Measurements from ENCODE around the gene PREX1.
"Not testable (repeated sequence)": the region's sequence is repeated elsewhere in the genome, so short reads cannot be mapped to it uniquely, and the experiment has no call there.

The PREX1 gene

GRCh38 chr20:48784273-48784641 lies 43.5 kb downstream of the PREX1 start:
- no peak for DNase-seq
- intact Hi-C loops (cut with DNase I): no loop called here

GRCh38 chr20:48783533-48784272 lies 44.1 kb downstream of the PREX1 start:
- DNase-seq: peak in 1 of 10 donors; percentile 25

GRCh38 chr20:48782901-48783308 lies 44.9 kb downstream of the PREX1 start:
- intact Hi-C loops (cut with DNase I): no loop called here
- peak in 1 of 10 donors; percentile 34 for DNase-seq

More at GRCh38 chr20:48783533-48784272, 44.1 kb downstream of the PREX1 start:
- intact Hi-C loops (cut with DNase I): no loop called here

GRCh38 chr20:48782053-48782452 lies 45.7 kb downstream of the PREX1 start:
- intact Hi-C loops (cut with DNase I): no loop called here
- DNase-seq: peak in 1 of 10 donors; percentile 19

GRCh38 chr20:48781634-48782033 lies 46.2 kb downstream of the PREX1 start:
- peak in 1 of 10 donors; percentile 3 for DNase-seq
- intact Hi-C loops (cut with DNase I): no loop called here

- DNase-seq: no peak
- intact Hi-C loops (cut with DNase I): loop anchor here (10.0 kb wide), 1 partner anchor 45 kb away; the partner anchor contains the start of gene PREX1
These were observed 48.4 kb downstream of the PREX1 start for GRCh38 chr20:48779435-48779834.

- no peak for DNase-seq
- intact Hi-C loops (cut with DNase I): loop anchor here (10.0 kb wide), 1 partner anchor 47 kb away; the partner anchor contains the start of gene PREX1
These were observed 50.0 kb downstream of the PREX1 start for GRCh38 chr20:48777821-48778220.

- intact Hi-C loops (cut with DNase I): loop anchor here (10.0 kb wide), 1 partner anchor 48 kb away; the partner anchor contains the start of gene PREX1
- DNase-seq: peak in 2 of 10 donors; percentile 68 to 81
These were observed 50.8 kb downstream of the PREX1 start for GRCh38 chr20:48777005-48777404.

GRCh38 chr20:48776306-48776705 lies 51.5 kb downstream of the PREX1 start:
- peak in 4 of 10 donors; percentile 47 to 91 (median 74) for DNase-seq
- intact Hi-C loops (cut with DNase I): loop anchor here (10.0 kb wide), 1 partner anchor 48 kb away; the partner anchor contains the start of gene PREX1

GRCh38 chr20:48775545-48775944 lies 52.3 kb downstream of the PREX1 start:
- DNase-seq: not testable (repeated sequence)
- intact Hi-C loops (cut with DNase I): loop anchor here (10.0 kb wide), 1 partner anchor 49 kb away; the partner anchor contains the start of gene PREX1

GRCh38 chr20:48774696-48775095 lies 53.1 kb downstream of the PREX1 start:
- intact Hi-C loops (cut with DNase I): loop anchor here (10.0 kb wide), 1 partner anchor 50 kb away; the partner anchor contains the start of gene PREX1
- DNase-seq: peak in 1 of 10 donors; percentile 64

GRCh38 chr20:48773837-48774418 lies 53.9 kb downstream of the PREX1 start:
- intact Hi-C loops (cut with DNase I): loop anchor here (10.0 kb wide), 1 partner anchor 51 kb away; the partner anchor contains the start of gene PREX1
- DNase-seq: peak in 1 of 10 donors; percentile 79

GRCh38 chr20:48772183-48772976 lies 55.4 kb downstream of the PREX1 start:
- peak in 3 of 10 donors; percentile 37 to 91 (median 76) for DNase-seq
- intact Hi-C loops (cut with DNase I): loop anchor here (10.0 kb wide), 1 partner anchor 52 kb away; the partner anchor contains the start of gene PREX1

- DNase-seq: peak in 1 of 10 donors; percentile 42
- intact Hi-C loops (cut with DNase I): loop anchor here (10.0 kb wide), 1 partner anchor 53 kb away; the partner anchor contains the start of gene PREX1
These were observed 56.3 kb downstream of the PREX1 start for GRCh38 chr20:48771542-48771941.

GRCh38 chr20:48770700-48771442 lies 56.9 kb downstream of the PREX1 start:
- peak in 1 of 10 donors; percentile 70 for DNase-seq
- intact Hi-C loops (cut with DNase I): loop anchor here (10.0 kb wide), 1 partner anchor 54 kb away; the partner anchor contains the start of gene PREX1

- intact Hi-C loops (cut with DNase I): no loop called here
- DNase-seq: peak in 2 of 10 donors; percentile 73 to 86
These were observed 58.5 kb downstream of the PREX1 start for GRCh38 chr20:48769069-48769983.

GRCh38 chr20:48766961-48767960 lies 60.5 kb downstream of the PREX1 start:
- peak in 1 of 10 donors; percentile 50 for DNase-seq
- intact Hi-C loops (cut with DNase I): no loop called here

Data from posterior cingulate gyrus (tissue), 11 donors.